ENCODE results near the gene SMC1B. TPM values are rescaled to one million over a fixed set of nuclear protein-coding genes. Genes with fewer than 3 reads are reported as not detected.
"Not testable (repeated sequence)": the region's sequence is repeated elsewhere in the genome, so short reads cannot be mapped to it uniquely, and the experiment has no call there.

The SMC1B gene
- total RNA-seq, 3 donors from 2014 or later, result not detected

GRCh38 chr22:45450101-45450785 lies 36.8 kb upstream of the SMC1B start:
- no peaks in the 10 kb centered on the region for H3K27me3 ChIP-seq
- no peaks in the 10 kb centered on the region for H3K9me3 ChIP-seq
- H3K4me3 ChIP-seq, result no peak overlapping the region
- peak overlapping the region; percentile 56 to 95 for H3K27ac ChIP-seq
- intact Hi-C loops (cut with DNase I; ENCODE audit: low total_unique reads), result loop anchor here (5.0 kb wide), 1 partner anchor 102 kb away; no protein-coding TSS in a partner anchor
- peaks cover 0 to 8% of the 10 kb centered on the region in 2 donors for H3K4me1 ChIP-seq
- DNase-seq (ENCODE audit: low spot score in 2 of 2), result no peak
- TF ChIP-seq, protein P1, sequence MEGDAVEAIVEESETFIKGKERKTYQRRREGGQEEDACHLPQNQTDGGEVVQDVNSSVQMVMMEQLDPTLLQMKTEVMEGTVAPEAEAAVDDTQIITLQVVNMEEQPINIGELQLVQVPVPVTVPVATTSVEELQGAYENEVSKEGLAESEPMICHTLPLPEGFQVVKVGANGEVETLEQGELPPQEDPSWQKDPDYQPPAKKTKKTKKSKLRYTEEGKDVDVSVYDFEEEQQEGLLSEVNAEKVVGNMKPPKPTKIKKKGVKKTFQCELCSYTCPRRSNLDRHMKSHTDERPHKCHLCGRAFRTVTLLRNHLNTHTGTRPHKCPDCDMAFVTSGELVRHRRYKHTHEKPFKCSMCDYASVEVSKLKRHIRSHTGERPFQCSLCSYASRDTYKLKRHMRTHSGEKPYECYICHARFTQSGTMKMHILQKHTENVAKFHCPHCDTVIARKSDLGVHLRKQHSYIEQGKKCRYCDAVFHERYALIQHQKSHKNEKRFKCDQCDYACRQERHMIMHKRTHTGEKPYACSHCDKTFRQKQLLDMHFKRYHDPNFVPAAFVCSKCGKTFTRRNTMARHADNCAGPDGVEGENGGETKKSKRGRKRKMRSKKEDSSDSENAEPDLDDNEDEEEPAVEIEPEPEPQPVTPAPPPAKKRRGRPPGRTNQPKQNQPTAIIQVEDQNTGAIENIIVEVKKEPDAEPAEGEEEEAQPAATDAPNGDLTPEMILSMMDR (IDR thresholded peaks at IDR 0.05), result no peak
- TF ChIP-seq POLR2A (IDR thresholded peaks at IDR 0.05) (no peak), POLR2AphosphoS5 (IDR thresholded peaks at IDR 0.05) (no peak)
- H3K36me3 ChIP-seq, result no peaks in the 10 kb centered on the region

DNA sequence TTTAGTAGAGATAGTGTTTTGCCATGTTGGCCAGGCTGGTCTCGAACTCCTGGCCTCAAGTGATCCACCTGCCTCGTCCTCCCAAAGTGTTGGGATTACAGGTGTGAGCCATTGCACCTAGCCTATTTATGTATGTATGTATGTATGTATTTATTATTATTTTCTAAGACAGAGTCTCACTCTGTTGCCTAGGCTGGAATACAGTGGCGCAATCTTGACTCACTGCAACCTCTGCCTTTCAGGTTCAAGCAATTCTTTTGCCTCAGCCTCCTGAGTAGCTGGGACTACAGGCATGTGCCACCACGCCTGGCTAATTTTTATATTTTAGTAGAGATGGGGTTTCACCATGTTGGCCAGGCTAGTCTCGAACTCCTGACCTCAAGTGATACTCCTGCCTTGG lies 36.0 kb upstream of the SMC1B start:
- not testable (repeated sequence) for H3K4me1 ChIP-seq

GRCh38 chr22:45448431-45448830 lies 35.0 kb upstream of the SMC1B start:
- no peak for DNase-seq (ENCODE audit: low spot score in 2 of 2)
- Histone ChIP-seq H3K36me3 (no peaks in the 10 kb centered on the region), H3K4me1 (peaks cover 0 to 8% of the 10 kb centered on the region in 2 donors), H3K9me3 (no peaks in the 10 kb centered on the region), H3K27me3 (no peaks in the 10 kb centered on the region), H3K4me3 (no peak overlapping the region), H3K27ac (peak overlapping the region in 1 of 2 donors; percentile 68)
- intact Hi-C loops (cut with DNase I; ENCODE audit: low total_unique reads), result no loop called here
- TF ChIP-seq, protein P1 (IDR thresholded peaks at IDR 0.05), result no peak
- TF ChIP-seq POLR2AphosphoS5 (IDR thresholded peaks at IDR 0.05) (peak in 2 of 3 donors; percentile 68 to 82), POLR2A (IDR thresholded peaks at IDR 0.05) (no peak)

More for the DNA sequence above, 36.0 kb upstream of the SMC1B start:
- intact Hi-C loops (cut with DNase I; ENCODE audit: low total_unique reads); H3K4me3 ChIP-seq; H3K36me3 ChIP-seq; DNase-seq (ENCODE audit: low spot score in 2 of 2); H3K27me3 ChIP-seq; H3K9me3 ChIP-seq: not testable (repeated sequence)
- H3K27ac ChIP-seq, result peak overlapping the region in 1 of 2 donors; percentile 95

- H3K4me1 ChIP-seq; H3K27me3 ChIP-seq; H3K9me3 ChIP-seq; DNase-seq (ENCODE audit: low spot score in 2 of 2); intact Hi-C loops (cut with DNase I; ENCODE audit: low total_unique reads); H3K4me3 ChIP-seq; H3K36me3 ChIP-seq: not testable (repeated sequence)
- peak overlapping the region in 1 of 2 donors; percentile 25 for H3K27ac ChIP-seq
Observed at GRCh38 chr22:45447596-45447995, 34.2 kb upstream of the SMC1B start.

- Histone ChIP-seq H3K4me1 (peaks cover 0 to 8% of the 10 kb centered on the region in 2 donors), H3K27ac (no peak overlapping the region), H3K9me3 (no peaks in the 10 kb centered on the region), H3K27me3 (no peaks in the 10 kb centered on the region), H3K36me3 (no peaks in the 10 kb centered on the region), H3K4me3 (no peak overlapping the region)
- no peak for TF ChIP-seq POLR2AphosphoS5 (IDR thresholded peaks at IDR 0.05)
- TF ChIP-seq POLR2A (IDR thresholded peaks at IDR 0.05), result no peak
- TF ChIP-seq, protein P1 (IDR thresholded peaks at IDR 0.05), result no peak
- intact Hi-C loops (cut with DNase I; ENCODE audit: low total_unique reads), result no loop called here
- DNase-seq (ENCODE audit: low spot score in 2 of 2), result no peak
Observed at GRCh38 chr22:45446216-45446615, 32.8 kb upstream of the SMC1B start.

GRCh38 chr22:45445031-45445710 lies 31.8 kb upstream of the SMC1B start:
- Histone ChIP-seq H3K4me3 (no peak overlapping the region), H3K27me3 (no peaks in the 10 kb centered on the region), H3K36me3 (no peaks in the 10 kb centered on the region), H3K4me1 (peaks cover 0 to 3% of the 10 kb centered on the region in 2 donors), H3K9me3 (no peaks in the 10 kb centered on the region), H3K27ac (no peak overlapping the region)
- TF ChIP-seq, protein P1 (IDR thresholded peaks at IDR 0.05), result no peak
- TF ChIP-seq POLR2AphosphoS5 (IDR thresholded peaks at IDR 0.05) (no peak), POLR2A (IDR thresholded peaks at IDR 0.05) (no peak)
- intact Hi-C loops (cut with DNase I; ENCODE audit: low total_unique reads), result no loop called here
- no peak for DNase-seq (ENCODE audit: low spot score in 2 of 2)

Measured in breast epithelium (tissue), 4 donors.